Skeletal muscle cell (primary cell): Measurements from ENCODE around the gene SLC25A30.
"Not testable (repeated sequence)": the region's sequence is repeated elsewhere in the genome, so short reads cannot be mapped to it uniquely, and the experiment has no call there.

Experiments
- DNase-seq: peaks from one replicate; pipeline ENCODE4 v3.0.0-alpha.2; 2010; ENCODE audit warnings: low read depth
- H3K4me3 ChIP-seq: 2 replicates; pipeline ENCODE4 v1.5.1; 2011; ENCODE audit warnings: low read depth, mild to moderate bottlenecking, control low read depth, low read length, moderate library complexity

SLC25A30 gene

DNA sequence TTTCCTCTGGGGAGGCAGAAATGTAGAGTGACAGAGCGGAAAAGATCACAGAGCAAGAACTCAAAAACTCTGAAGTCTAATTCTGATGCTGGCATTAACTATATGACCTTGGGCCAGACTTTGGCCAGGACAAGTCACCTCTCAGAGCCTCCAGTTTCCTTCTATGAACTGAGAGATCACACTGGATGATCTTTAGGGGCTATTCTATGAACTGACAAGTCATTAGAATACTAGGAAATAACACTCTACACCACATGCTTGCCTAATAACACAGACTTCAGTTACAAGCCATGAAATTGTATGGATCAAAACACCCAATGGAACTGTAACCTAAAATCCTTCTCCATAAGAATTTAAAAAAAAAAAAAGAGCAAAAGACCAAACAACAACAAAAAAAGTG is 16.9 kb downstream of the SLC25A30 start:
- DNase-seq: no peak
- no peak overlapping the region for H3K4me3 ChIP-seq

- no peak for DNase-seq
- H3K4me3 ChIP-seq: no peak overlapping the region
Measured at GRCh38 chr13:45398877-45399276, 19.3 kb downstream of the SLC25A30 start.

- no peak overlapping the region for H3K4me3 ChIP-seq
- no peak for DNase-seq
Measured at GRCh38 chr13:45396533-45397095, 21.6 kb downstream of the SLC25A30 start.

DNA sequence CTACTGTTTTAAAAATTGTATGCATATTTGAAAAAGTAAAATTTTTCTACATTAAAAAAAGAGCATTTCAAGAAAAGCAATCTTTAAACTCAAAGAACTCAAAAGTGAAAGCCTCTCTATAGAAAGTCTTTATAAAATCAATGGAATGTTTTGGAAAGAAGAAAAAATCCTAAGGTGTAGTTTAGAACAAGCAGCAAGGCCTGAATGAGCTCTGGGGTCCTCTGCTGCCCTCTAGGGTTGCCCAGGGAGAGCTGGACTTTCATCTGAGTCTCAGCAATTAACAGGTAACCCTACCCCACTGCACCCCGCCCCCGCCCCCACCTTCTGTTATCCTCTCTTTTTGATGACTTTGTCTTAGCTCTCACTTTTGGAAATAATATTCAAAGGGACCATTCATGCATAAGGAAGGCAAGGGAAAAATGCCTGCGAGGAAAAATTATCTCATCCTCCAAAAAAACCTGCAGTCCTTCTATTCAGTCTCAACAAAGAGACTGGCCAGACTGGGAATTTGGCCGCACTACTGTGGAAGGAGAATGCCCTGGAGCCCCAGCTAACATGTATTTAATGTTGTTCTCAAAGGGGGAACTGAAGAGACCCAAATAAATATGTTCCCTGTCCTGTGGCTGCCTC is 24.1 kb downstream of the SLC25A30 start:
- H3K4me3 ChIP-seq: no peak overlapping the region
- no peak for DNase-seq

- no peak overlapping the region for H3K4me3 ChIP-seq
Measured at GRCh38 chr13:45392811-45393210, 25.4 kb downstream of the SLC25A30 start.

DNA sequence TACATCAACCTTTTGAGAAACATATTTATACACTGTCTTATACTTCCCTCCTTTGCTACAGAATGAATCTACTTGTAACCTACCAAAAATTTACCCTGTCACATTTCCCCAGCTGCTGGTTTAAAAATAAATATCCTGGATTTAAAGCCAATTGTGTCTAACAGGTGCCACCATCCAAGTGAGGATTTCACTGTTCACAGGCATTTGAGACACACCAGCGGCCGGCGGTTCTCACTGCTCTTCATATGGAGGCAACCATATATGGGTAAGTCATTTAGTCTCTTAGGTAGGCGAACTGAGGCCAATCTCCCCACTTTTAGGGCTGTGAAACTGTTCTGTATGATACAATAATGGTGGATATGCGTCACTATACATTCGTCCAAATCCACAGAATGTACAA is 26.2 kb downstream of the SLC25A30 start:
- H3K4me3 ChIP-seq: no peak overlapping the region
- DNase-seq: no peak

More at GRCh38 chr13:45392811-45393210, 25.4 kb downstream of the SLC25A30 start:
- DNase-seq: no peak

GRCh38 chr13:45391128-45391527 is 27.0 kb downstream of the SLC25A30 start:
- H3K4me3 ChIP-seq, DNase-seq: not testable (repeated sequence)

DNA sequence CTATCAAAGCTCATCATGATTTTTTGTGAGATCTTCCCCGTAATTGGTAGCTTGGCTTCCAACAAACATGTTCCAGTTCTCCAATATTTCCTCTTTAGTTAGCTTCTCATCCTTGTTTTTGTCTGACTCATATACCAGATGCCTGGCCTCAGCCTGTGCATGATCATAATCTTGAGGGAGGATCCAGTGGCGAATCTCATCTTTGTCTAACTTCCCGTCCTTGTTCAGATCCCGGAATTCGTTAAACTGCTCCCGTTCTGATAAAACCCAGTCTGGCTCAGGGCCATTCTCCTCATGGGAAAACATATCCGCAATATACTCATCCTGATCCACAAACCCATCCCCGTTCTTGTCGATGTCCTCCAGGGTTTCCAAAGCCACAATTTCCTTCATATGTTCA is 27.8 kb downstream of the SLC25A30 start:
- not testable (repeated sequence) for H3K4me3 ChIP-seq, DNase-seq

DNA sequence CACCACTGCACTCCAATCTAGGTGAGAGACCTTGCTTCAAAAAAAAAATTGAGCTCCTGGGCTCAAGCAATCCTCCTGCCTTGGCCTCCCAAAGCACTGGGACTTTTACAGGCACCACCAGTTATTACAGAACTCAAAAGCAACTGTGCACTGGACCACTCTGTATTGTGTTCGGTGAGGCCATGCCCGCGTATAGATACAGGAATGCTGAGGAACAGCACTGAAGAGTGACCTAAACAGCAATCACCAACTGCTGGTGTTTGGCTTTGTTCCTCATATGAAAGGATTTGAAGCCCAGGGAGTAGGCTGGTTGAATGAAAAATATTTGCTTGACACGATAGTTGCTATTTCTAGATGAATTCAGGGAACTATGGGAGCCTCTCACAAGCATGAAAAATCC is 29.5 kb downstream of the SLC25A30 start:
- no peak overlapping the region for H3K4me3 ChIP-seq
- no peak for DNase-seq

GRCh38 chr13:45386892-45387575 is 31.1 kb downstream of the SLC25A30 start:
- H3K4me3 ChIP-seq, DNase-seq: not testable (repeated sequence)

DNA sequence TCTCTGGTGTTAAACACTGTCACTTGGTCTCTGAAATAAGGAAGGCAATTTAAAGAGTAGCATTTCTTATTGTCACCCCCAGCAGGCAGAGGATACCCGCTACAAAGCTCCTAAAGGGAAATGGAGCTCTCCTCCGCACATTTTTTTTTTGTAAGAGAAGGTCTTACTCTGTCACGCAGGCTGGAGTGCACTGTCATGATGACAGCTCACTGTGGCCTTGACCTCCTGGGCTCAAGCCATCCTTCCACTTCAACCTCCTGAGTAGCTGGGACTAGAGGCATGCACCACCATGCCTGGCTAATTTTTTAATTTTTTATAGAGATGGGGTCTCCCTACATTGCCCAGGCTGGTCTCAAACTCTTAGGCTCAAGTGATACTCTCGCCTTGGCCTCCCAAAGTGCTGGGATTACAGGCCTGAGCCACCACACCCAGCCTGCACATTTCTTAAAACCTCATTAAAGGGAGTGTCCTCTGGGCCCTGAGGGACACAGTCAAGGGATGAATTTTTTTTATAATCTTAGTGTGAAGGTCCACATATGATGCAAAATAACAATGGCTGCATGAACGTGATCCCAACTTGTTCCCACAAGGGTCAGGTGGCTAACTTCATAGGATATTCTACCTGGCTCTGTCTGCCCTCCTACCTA is 32.1 kb downstream of the SLC25A30 start:
- H3K4me3 ChIP-seq: no peak overlapping the region
- DNase-seq: no peak

GRCh38 chr13:45385320-45385719 is 32.9 kb downstream of the SLC25A30 start:
- DNase-seq: no peak
- no peak overlapping the region for H3K4me3 ChIP-seq

DNA sequence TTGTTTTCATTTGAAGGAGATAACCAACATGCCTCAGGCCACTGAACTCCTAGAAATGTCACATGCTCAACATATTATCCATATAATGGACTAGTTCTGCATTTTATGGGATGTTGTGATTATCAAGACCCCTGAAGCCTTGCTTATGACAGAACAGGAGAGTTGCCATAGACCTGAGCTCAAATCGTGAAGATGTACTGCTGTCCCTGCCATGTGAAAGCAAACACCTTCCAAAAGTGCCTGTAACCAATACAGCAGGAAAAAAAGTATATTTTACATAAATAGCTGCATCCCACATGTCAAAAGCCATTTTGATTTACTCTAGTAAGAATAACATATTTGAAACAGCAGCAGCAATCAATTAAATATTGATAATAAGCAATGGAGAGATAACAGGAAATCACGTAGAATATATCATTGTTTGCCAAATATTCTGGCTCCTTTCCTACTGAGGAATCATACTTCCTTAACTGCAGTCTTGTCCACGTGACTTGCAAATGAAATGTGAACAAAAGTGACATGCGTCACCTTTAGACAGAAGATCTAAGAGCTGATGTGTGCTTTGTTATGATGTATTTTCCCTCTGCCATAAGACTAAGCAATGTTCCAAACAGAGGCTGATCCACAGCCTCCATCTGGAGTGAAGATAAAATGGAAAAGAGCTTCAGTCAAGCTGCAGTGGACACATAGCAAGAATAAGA is 33.5 kb downstream of the SLC25A30 start:
- H3K4me3 ChIP-seq: no peak overlapping the region
- DNase-seq: no peak

GRCh38 chr13:45382739-45383138 is 35.4 kb downstream of the SLC25A30 start:
- H3K4me3 ChIP-seq, DNase-seq: not testable (repeated sequence)

DNA sequence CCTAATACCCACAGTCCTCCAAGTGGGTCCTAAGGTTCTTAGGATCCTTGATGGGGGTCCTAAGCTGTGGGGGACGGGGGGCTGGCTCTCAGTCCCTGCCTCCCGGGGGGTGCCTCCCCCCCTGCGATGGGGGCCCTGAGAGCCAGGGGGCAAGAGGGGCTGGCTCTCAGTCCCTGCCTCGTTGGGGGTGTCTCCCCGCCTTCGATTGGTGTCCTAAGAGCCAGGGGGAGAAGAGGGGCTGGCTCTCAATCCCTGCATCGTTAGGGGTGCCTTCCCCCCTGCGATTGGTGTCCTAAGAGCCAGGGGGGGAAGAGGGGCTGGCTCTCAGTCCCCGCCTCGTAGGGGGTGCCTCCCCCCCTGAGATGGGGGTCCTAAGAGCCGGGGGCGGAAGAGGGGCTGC is 37.0 kb downstream of the SLC25A30 start:
- no peak overlapping the region for H3K4me3 ChIP-seq
- DNase-seq: no peak

GRCh38 chr13:45380708-45381107 is 37.5 kb downstream of the SLC25A30 start:
- H3K4me3 ChIP-seq, DNase-seq: not testable (repeated sequence)

DNA sequence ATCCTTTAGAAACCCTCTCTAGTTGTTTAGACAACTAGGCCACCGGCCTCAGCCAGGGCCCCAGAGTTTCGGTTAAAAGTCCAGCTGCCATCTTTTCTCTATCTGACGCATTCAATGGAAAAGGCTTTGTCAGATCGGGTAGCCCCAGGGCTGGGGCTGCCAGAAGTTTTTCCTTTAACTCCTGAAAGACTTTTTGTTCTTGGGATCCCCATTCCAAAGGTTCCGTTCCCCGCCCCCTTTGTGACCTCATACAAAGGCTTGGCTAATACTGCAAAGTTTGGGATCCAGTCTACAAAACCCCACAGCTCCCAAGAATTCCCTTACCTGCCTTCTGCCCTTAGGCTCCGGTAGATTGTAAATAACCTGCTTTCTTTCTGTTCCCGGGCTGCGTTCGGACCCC is 38.7 kb downstream of the SLC25A30 start:
- H3K4me3 ChIP-seq, DNase-seq: not testable (repeated sequence)

- not testable (repeated sequence) for H3K4me3 ChIP-seq, DNase-seq
Measured at GRCh38 chr13:45378786-45379185, 39.4 kb downstream of the SLC25A30 start.

DNA sequence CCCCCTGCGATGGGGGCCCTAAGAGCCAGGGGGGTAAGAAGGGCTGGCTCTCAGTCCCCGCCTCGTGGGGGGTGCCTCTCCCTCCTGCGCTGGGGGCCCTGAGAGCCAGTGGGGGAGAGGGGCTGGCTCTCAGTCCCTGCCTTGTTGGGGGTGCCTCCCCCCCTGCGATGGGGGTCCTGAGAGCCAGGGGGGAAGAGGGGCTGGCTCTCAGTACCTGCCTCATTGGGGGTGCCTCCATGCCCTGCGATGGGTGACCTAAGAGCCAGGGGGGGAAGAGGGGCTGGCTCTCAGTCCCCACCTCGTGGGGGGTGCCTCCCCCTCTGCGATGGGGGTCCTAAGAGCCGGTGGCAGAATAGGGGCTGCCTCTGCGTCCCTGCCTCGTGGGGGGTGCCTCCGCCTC is 40.9 kb downstream of the SLC25A30 start:
- not testable (repeated sequence) for DNase-seq, H3K4me3 ChIP-seq

DNA sequence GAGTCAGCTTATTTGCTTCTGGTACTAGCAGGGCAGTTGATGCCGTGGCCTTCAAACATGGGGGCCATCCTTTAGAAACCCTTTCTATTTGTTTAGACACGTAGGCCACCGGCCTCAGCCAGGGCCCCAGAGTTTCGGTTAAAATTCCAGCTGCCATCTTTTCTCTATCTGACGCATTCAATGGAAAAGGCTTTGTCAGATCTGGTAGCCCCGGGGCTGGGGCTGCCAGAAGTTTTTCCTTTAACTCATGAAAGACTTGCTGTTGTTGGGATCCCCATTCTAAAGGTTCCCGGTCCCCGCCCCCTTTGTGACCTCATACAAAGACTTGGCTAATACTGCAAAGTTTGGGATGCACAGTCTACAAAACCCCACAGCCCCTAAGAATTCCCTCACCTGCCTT is 41.5 kb downstream of the SLC25A30 start:
- H3K4me3 ChIP-seq, DNase-seq: not testable (repeated sequence)
